H1 (cell line): ENCODE measurements around the gene FOXC2. TPM values are rescaled to one million over a fixed set of nuclear protein-coding genes. Genes with fewer than 3 reads are reported as not detected.

Source experiments
- CTCF ChIA-PET: fragments of 300-600 bp; sonication (Branson Sonifier 250); formaldehyde crosslinking; loops from one replicate; lab custom pipeline; 2021; ENCODE audit not compliant: partially characterized antibody; lab: Charles Lee
- POLR2A ChIA-PET: fragments of 300-600 bp; sonication (Branson Sonifier 250); formaldehyde crosslinking; loops from one replicate; lab custom pipeline; 2021; ENCODE audit warnings: inconsistent platforms; ENCODE audit not compliant: partially characterized antibody; lab: Charles Lee
- DNase-seq, 2 experiments: peaks; one replicate each; pipeline versions ENCODE4 v3.0.0 to v3.0.0-alpha.2; 2010 to 2022; ENCODE audit warnings: low spot score in 2 of 2, low read depth in 1 of 2, mixed read lengths in 1 of 2
- FAIRE-seq: peaks from 2 replicates; lab custom pipeline; 2011; peaks lifted over from hg19 to GRCh38; lab: Jason Lieb, UNC
- H2AFZ ChIP-seq: 2 replicates; pipeline ENCODE4 v1.8.1; 2012; ENCODE audit warnings: low read length, inconsistent platforms
- H2AK5ac ChIP-seq: 2 replicates; pipeline ENCODE4 v1.6.1; 2013; ENCODE audit warnings: low read depth, low read length
- H2BK120ac ChIP-seq: replicated peaks from 2 replicates; pipeline ENCODE3; 2013; ENCODE audit warnings: low read depth, low read length, inconsistent platforms
- H2BK12ac ChIP-seq: 2 replicates; pipeline ENCODE4 v1.6.1; 2013; ENCODE audit warnings: low read depth, low read length
- H2BK15ac ChIP-seq: 2 replicates; pipeline ENCODE4 v1.6.1; 2013; ENCODE audit warnings: low read length
- H2BK20ac ChIP-seq: 2 replicates; pipeline ENCODE4 v1.6.1; 2013; ENCODE audit warnings: low read length
- H2BK5ac ChIP-seq: 2 replicates; pipeline ENCODE4 v1.6.1; 2013; ENCODE audit warnings: low read depth, low read length
- H3K14ac ChIP-seq: 2 replicates; pipeline ENCODE4 v1.6.1; 2013; ENCODE audit warnings: inconsistent platforms; ENCODE audit not compliant: insufficient read length
- H3K18ac ChIP-seq: 2 replicates; pipeline ENCODE4 v1.6.1; 2013; ENCODE audit warnings: low read length; ENCODE audit errors: extremely low read depth
- H3K23ac ChIP-seq: 2 replicates; pipeline ENCODE4 v1.6.1; 2013; ENCODE audit warnings: inconsistent platforms; ENCODE audit not compliant: insufficient read length
- H3K23me2 ChIP-seq: 2 replicates; pipeline ENCODE4 v1.6.1; 2013; ENCODE audit warnings: low read depth, low read length
- H3K27ac ChIP-seq: 2 replicates; pipeline ENCODE4 v1.6.1; 2011; ENCODE audit warnings: low read depth, low read length, inconsistent platforms
- H3K27me3 ChIP-seq, 4 experiments: replicated peaks in 1 of 4; 1 replicate in 1 of 4; 2 replicates in 3 of 4; pipeline versions ENCODE4 v1.6.1 to v1.8.1; 2011 to 2013; ENCODE audit warnings: low read length in 3 of 4, mild to moderate bottlenecking in 3 of 4, inconsistent platforms in 2 of 4, mixed read lengths in 2 of 4, moderate library complexity in 1 of 4; ENCODE audit not compliant: control insufficient read depth in 3 of 4, insufficient read depth in 3 of 4; ENCODE audit errors: extremely low read depth in 1 of 4
- H3K36me3 ChIP-seq, 4 experiments: 2 replicates each; pipeline versions ENCODE4 v1.6.1 to v1.8.1; 2011 to 2013; ENCODE audit warnings: mild to moderate bottlenecking in 4 of 4, low read length in 3 of 4, moderate library complexity in 2 of 4, control low read depth in 1 of 4, inconsistent platforms in 1 of 4; ENCODE audit not compliant: insufficient read depth in 4 of 4, control insufficient read depth in 2 of 4
- H3K4ac ChIP-seq: replicated peaks from 2 replicates; pipeline ENCODE3; 2013; ENCODE audit warnings: low read length, low read depth, mixed read lengths, inconsistent platforms; ENCODE audit not compliant: insufficient read length
- H3K4me1 ChIP-seq, 4 experiments: replicated peaks in 1 of 4; 1 replicate in 1 of 4; 2 replicates in 3 of 4; pipeline versions ENCODE4 v1.6.1 to v1.8.1; 2011 to 2013; ENCODE audit warnings: low read length in 3 of 4, inconsistent platforms in 2 of 4, mixed read lengths in 1 of 4; ENCODE audit not compliant: insufficient read depth in 4 of 4, control insufficient read depth in 3 of 4
- H3K4me2 ChIP-seq, 2 experiments: 2 replicates each; pipeline versions ENCODE4 v1.6.1 to v1.8.1; 2011 to 2013; ENCODE audit warnings: low read depth in 2 of 2, low read length in 2 of 2, control low read depth in 1 of 2, inconsistent platforms in 1 of 2, mild to moderate bottlenecking in 1 of 2; ENCODE audit not compliant: insufficient read depth in 1 of 2
- H3K4me3 ChIP-seq, 4 experiments: fragments of 200-600, 300-600 bp in 1 of 4; sonication (generic), shearing (Covaris generic), sonication (Bioruptor Twin) in 1 of 4; 2 replicates each; pipeline versions ENCODE4 v1.5.1 to v1.8.1; 2011 to 2016; ENCODE audit warnings: low read length in 4 of 4, low read depth in 3 of 4, control low read depth in 2 of 4, inconsistent platforms in 2 of 4, mild to moderate bottlenecking in 2 of 4, mixed read lengths in 1 of 4, moderate library complexity in 1 of 4; ENCODE audit not compliant: insufficient read depth in 2 of 4; ENCODE audit errors: extremely low read depth in 1 of 4
- H3K56ac ChIP-seq: replicated peaks from 2 replicates; pipeline ENCODE3; 2013; ENCODE audit warnings: low read depth, mild to moderate bottlenecking, mixed read lengths, low read length, inconsistent platforms; ENCODE audit not compliant: insufficient read length
- H3K79me1 ChIP-seq: 2 replicates; pipeline ENCODE4 v1.6.1; 2013; ENCODE audit warnings: low read depth, low read length, control low read depth
- H3K79me2 ChIP-seq, 2 experiments: 2 replicates each; pipeline versions ENCODE4 v1.6.1 to v1.8.1; 2012 to 2013; ENCODE audit warnings: low read length in 2 of 2, mild to moderate bottlenecking in 2 of 2, inconsistent platforms in 1 of 2; ENCODE audit not compliant: insufficient read depth in 2 of 2, control insufficient read depth in 1 of 2
- H3K9ac ChIP-seq, 4 experiments: replicated peaks in 1 of 4; 1 replicate in 1 of 4; 2 replicates in 3 of 4; pipeline versions ENCODE4 v1.6.1 to v1.8.1; 2011 to 2013; ENCODE audit warnings: low read depth in 3 of 4, low read length in 3 of 4, control low read depth in 2 of 4, mild to moderate bottlenecking in 2 of 4, moderate library complexity in 2 of 4, inconsistent platforms in 1 of 4; ENCODE audit errors: extremely low read depth in 1 of 4
- H3K9me3 ChIP-seq, 2 experiments: 2 replicates each; pipeline versions ENCODE4 v1.6.1 to v1.8.1; 2012 to 2013; ENCODE audit warnings: mild to moderate bottlenecking in 2 of 2, moderate library complexity in 2 of 2, control low read depth in 1 of 2, inconsistent platforms in 1 of 2, low read depth in 1 of 2, low read length in 1 of 2, mixed read lengths in 1 of 2; ENCODE audit not compliant: insufficient read depth in 2 of 2
- H4K20me1 ChIP-seq, 2 experiments: replicated peaks in 1 of 2; 2 replicates each; pipeline versions ENCODE3 to v1.8.1; 2011 to 2013; ENCODE audit warnings: inconsistent platforms in 2 of 2, low read length in 2 of 2, mild to moderate bottlenecking in 1 of 2; ENCODE audit not compliant: insufficient read depth in 2 of 2, control insufficient read depth in 1 of 2
- H4K5ac ChIP-seq: 2 replicates; pipeline ENCODE4 v1.6.1; 2013; ENCODE audit warnings: low read length, low read depth, mixed read lengths, inconsistent platforms; ENCODE audit not compliant: insufficient read length
- H4K8ac ChIP-seq: 2 replicates; pipeline ENCODE4 v1.8.0; 2013; ENCODE audit warnings: mild to moderate bottlenecking, moderate library complexity, low read length, inconsistent platforms; ENCODE audit not compliant: insufficient read depth; ENCODE audit errors: extremely low read depth
- H4K91ac ChIP-seq: replicated peaks from 2 replicates; pipeline ENCODE3; 2013; ENCODE audit warnings: low read length, mixed read lengths, inconsistent platforms; ENCODE audit not compliant: insufficient read length
- MAFK ChIP-seq: IDR thresholded peaks from 2 replicates; pipeline ENCODE4 v1.6.1; 2012; ENCODE audit warnings: low read depth, mild to moderate bottlenecking, improper control_type of control experiment, low read length
- MAX ChIP-seq: IDR thresholded peaks from 2 replicates; pipeline ENCODE4 v1.6.1; 2012; ENCODE audit warnings: inconsistent platforms
- RNF2 ChIP-seq: fragments of 200-900, 300-1000 bp; sonication (generic); IDR thresholded peaks from 2 replicates; pipeline ENCODE4 v1.7.1; 2016; ENCODE audit warnings: borderline replicate concordance, low read depth, mild to moderate bottlenecking, antibody characterized with exemption, low read length; ENCODE audit not compliant: poor library complexity, severe bottlenecking; ENCODE audit errors: missing control alignments
- TEAD4 ChIP-seq: IDR thresholded peaks from 2 replicates; pipeline ENCODE4 v1.6.1; 2012; ENCODE audit warnings: low read depth, low read length, inconsistent platforms, mixed read lengths
- WGBS, 2 experiments: shearing (Covaris generic) in 1 of 2; methylation state at CpG; one replicate each; pipeline versions ENCODE4 v1.1.6 to v1.1.7; 2013 to 2015; ENCODE audit warnings: low lambda C conversion rate in 2 of 2, mixed read lengths in 2 of 2, inconsistent platforms in 1 of 2, low coverage in 1 of 2, missing lambda C conversion rate in 1 of 2; ENCODE audit not compliant: insufficient replicate concordance in 2 of 2, insufficient coverage in 1 of 2, insufficient read length in 1 of 2; ENCODE audit errors: extremely low coverage in 1 of 2, missing lambda C conversion rate in 1 of 2; 5-methylcytosine and 5-hydroxymethylcytosine counted together
- polyA plus RNA-seq, 7 experiments: library from polyadenylated mRNA; depleted of rRNA in 3 of 7; stranded (reverse) in 5 of 7; unstranded in 2 of 7; fragments of >200 nt in 5 of 7; fragments of 200-250 nt in 2 of 7; gene quantifications; 1 replicate in 5 of 7; 2 replicates in 1 of 7; 4 replicates in 1 of 7; pipeline versions ENCODE4 v1.2.1 to v1.2.3, GENCODE V29; 2011 to 2013; ENCODE audit warnings: missing spikeins in 2 of 7, mixed read lengths in 2 of 7
- total RNA-seq: library from RNA; stranded (reverse); fragmentation: NEBNext Ultra II Directional; extraction: Animal tissue kit (Norgen Biotek cat#: 25700); gene quantifications from 2 replicates; pipeline ENCODE4 v1.2.1, GENCODE V29; 2021
- TF ChIP-seq, protein P1 (sequence below): IDR thresholded peaks from 2 replicates; pipeline ENCODE4 v1.6.1; 2012; ENCODE audit warnings: inconsistent platforms

Gene FOXC2
- total and polyA plus RNA-seq, 2 of the 8 experiments (the other 6 are each of a cell fraction or from before 2014, with no cell fraction given) = 0.09 TPM; not detected in 1

- Histone ChIP-seq H3K4me3 (peak overlapping the region in 2 of 4 experiments; percentile 3 to 31; a peak in 1 of 8 replicates), H3K27me3 (peaks cover 90 to 100% (median 95%) of the 10 kb centered on the region in 4 experiments), H3K14ac (no peak overlapping the region), H2BK5ac (no peak overlapping the region; the same call in 1 of the 2 replicates), H4K8ac (no peak overlapping the region), H2AK5ac (0 out of 2 replicates have a peak overlapping the region, but pooled peaks have one; percentile 80), H3K18ac (peak overlapping the region; percentile 56; the same call in 1 of the 2 replicates), H3K23me2 (peaks cover 8% of the 10 kb centered on the region; the same call in 1 of the 2 replicates), H3K9me3 (no peaks in the 10 kb centered on the region), H2AFZ (no peak overlapping the region), H3K4ac (no peak overlapping the region), H2BK120ac (no peak overlapping the region), H2BK20ac (peak overlapping the region; percentile 72; the same call in 1 of the 2 replicates), H3K79me1 (no peaks in the 10 kb centered on the region), H3K4me2 (peak overlapping the region; percentile 44 to 61), H3K27ac (no peak overlapping the region), H3K36me3 (peaks cover 0 to 3% (median 0%) of the 10 kb centered on the region in 4 experiments; a peak in 1 of 8 replicates), H3K4me1 (peaks cover 14 to 55% (median 30%) of the 10 kb centered on the region in 4 experiments), H3K56ac (no peak overlapping the region), H3K79me2 (no peaks in the 10 kb centered on the region), H4K91ac (no peak overlapping the region), H2BK15ac (peak overlapping the region; percentile 88; the same call in 1 of the 2 replicates), H3K9ac (no peak overlapping the region), H2BK12ac (peak overlapping the region; percentile 95), H4K20me1 (peaks cover 19 to 24% of the 10 kb centered on the region in 2 experiments), H4K5ac (no peak overlapping the region), H3K23ac (no peak overlapping the region)
- FAIRE-seq (no peak), DNase-seq (peak in 1 of 2 experiments; percentile 65)
- ChIA-PET POLR2A (no interaction called here), CTCF (interaction anchor here (0.7 to 1.4 kb wide), 5 partner anchors 9 to 704 kb away, joined by 3 to 7 read pairs (median 3); no protein-coding TSS in a partner anchor)
- TF ChIP-seq MAX (no peak; the same call in 1 of the 2 replicates), RNF2 (peak; percentile 42), TEAD4 (peak; percentile 32; the same call in 1 of the 2 replicates), MAFK (no peak)
- TF ChIP-seq, protein P1, sequence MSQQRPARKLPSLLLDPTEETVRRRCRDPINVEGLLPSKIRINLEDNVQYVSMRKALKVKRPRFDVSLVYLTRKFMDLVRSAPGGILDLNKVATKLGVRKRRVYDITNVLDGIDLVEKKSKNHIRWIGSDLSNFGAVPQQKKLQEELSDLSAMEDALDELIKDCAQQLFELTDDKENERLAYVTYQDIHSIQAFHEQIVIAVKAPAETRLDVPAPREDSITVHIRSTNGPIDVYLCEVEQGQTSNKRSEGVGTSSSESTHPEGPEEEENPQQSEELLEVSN = peak; percentile 26; the same call in 1 of the 2 replicates
- WGBS, 2 experiments = 4% methylated on average over 7 of the region's 8 CpGs; no CpG with 5 or more reads in 1 of the 2 experiments
Observed at GRCh38 chr16:86573215-86573614, 6.6 kb downstream of the FOXC2 start.
